Neuronal stem cell (in vitro differentiated cells): ENCODE data around the gene POMGNT1.

ENCODE experiments used
- DNase-seq: peaks from one replicate; pipeline ENCODE4 v3.0.0-alpha.2; 2013; ENCODE audit warnings: low spot score
- H2AFZ ChIP-seq: one replicate; pipeline ENCODE4 v1.6.1; 2013; ENCODE audit warnings: mild to moderate bottlenecking, low read length, inconsistent platforms
- H2AK5ac ChIP-seq: 2 replicates; pipeline ENCODE4 v1.6.1; 2013; ENCODE audit warnings: low read depth, mild to moderate bottlenecking, inconsistent platforms, low read length, moderate library complexity, mixed read lengths
- H2BK120ac ChIP-seq: 2 replicates; pipeline ENCODE4 v1.6.1; 2013; ENCODE audit warnings: low read depth, mild to moderate bottlenecking, inconsistent platforms, low read length, moderate library complexity, mixed read lengths
- H2BK12ac ChIP-seq: one replicate; pipeline ENCODE4 v1.6.1; 2013; ENCODE audit warnings: low read length, inconsistent platforms
- H2BK15ac ChIP-seq: 2 replicates; pipeline ENCODE4 v1.6.1; 2013; ENCODE audit warnings: mild to moderate bottlenecking, low read length, inconsistent platforms, mixed read lengths
- H2BK5ac ChIP-seq: one replicate; pipeline ENCODE4 v1.6.1; 2013; ENCODE audit warnings: inconsistent platforms, mild to moderate bottlenecking, low read length, moderate library complexity
- H3K14ac ChIP-seq: one replicate; pipeline ENCODE4 v1.6.1; 2013; ENCODE audit warnings: low read length, inconsistent platforms
- H3K18ac ChIP-seq: 2 replicates; pipeline ENCODE4 v1.6.1; 2013; ENCODE audit warnings: low read length, inconsistent platforms
- H3K23ac ChIP-seq: 2 replicates; pipeline ENCODE4 v1.6.1; 2013; ENCODE audit warnings: low read depth, mild to moderate bottlenecking, mixed read lengths, low read length, inconsistent platforms; ENCODE audit not compliant: poor library complexity
- H3K27ac ChIP-seq: replicated peaks from 3 replicates; pipeline ENCODE4 v1.5.1; 2013; ENCODE audit warnings: low read length, inconsistent platforms
- H3K27me3 ChIP-seq, 3 experiments: 2 replicates each; pipeline ENCODE4 v1.6.1; 2013; ENCODE audit warnings: low read length in 3 of 3, mild to moderate bottlenecking in 2 of 3, inconsistent platforms in 1 of 3, low read depth in 1 of 3, mixed read lengths in 1 of 3, moderate library complexity in 1 of 3; ENCODE audit not compliant: control insufficient read depth in 3 of 3, insufficient read depth in 3 of 3
- H3K36me3 ChIP-seq, 2 donors: replicated peaks in 1 of 2; 2 replicates each; pipeline ENCODE4 v1.6.1; 2013; ENCODE audit warnings: low read length in 2 of 2; ENCODE audit not compliant: control insufficient read depth in 2 of 2, insufficient read depth in 2 of 2
- H3K4ac ChIP-seq: 2 replicates; pipeline ENCODE4 v1.6.1; 2013; ENCODE audit warnings: inconsistent platforms, mild to moderate bottlenecking, low read length, moderate library complexity
- H3K4me1 ChIP-seq, 2 donors: 1 replicate in 1 of 2; 2 replicates in 1 of 2; pipeline ENCODE4 v1.6.1; 2013; ENCODE audit warnings: low read length in 2 of 2, low read depth in 1 of 2; ENCODE audit not compliant: control insufficient read depth in 2 of 2, insufficient read depth in 1 of 2
- H3K4me2 ChIP-seq: one replicate; pipeline ENCODE4 v1.6.1; 2013; ENCODE audit warnings: mild to moderate bottlenecking, low read length, inconsistent platforms; ENCODE audit not compliant: insufficient read depth, poor library complexity, severe bottlenecking
- H3K4me3 ChIP-seq, 2 donors: 2 replicates each; pipeline ENCODE4 v1.5.1; 2013; ENCODE audit warnings: low read length in 2 of 2, mild to moderate bottlenecking in 2 of 2, inconsistent platforms in 1 of 2, moderate library complexity in 1 of 2
- H3K79me1 ChIP-seq: one replicate; pipeline ENCODE4 v1.6.1; 2013; ENCODE audit warnings: low read depth, mild to moderate bottlenecking, inconsistent platforms, low read length, moderate library complexity
- H3K9ac ChIP-seq: one replicate; pipeline ENCODE4 v1.6.1; 2013; ENCODE audit warnings: mild to moderate bottlenecking, low read depth, low read length, inconsistent platforms; ENCODE audit not compliant: poor library complexity
- H3K9me3 ChIP-seq, 2 donors: replicated peaks in 1 of 2; 2 replicates each; pipeline versions ENCODE3 to v1.6.1; 2013; ENCODE audit warnings: low read length in 2 of 2, mild to moderate bottlenecking in 2 of 2, inconsistent platforms in 1 of 2, low read depth in 1 of 2, mixed read lengths in 1 of 2, moderate library complexity in 1 of 2; ENCODE audit not compliant: control insufficient read depth in 2 of 2, insufficient read depth in 1 of 2
- H4K8ac ChIP-seq: one replicate; pipeline ENCODE4 v1.6.1; 2013; ENCODE audit warnings: low read depth, mild to moderate bottlenecking, inconsistent platforms, low read length, moderate library complexity
- H4K91ac ChIP-seq: one replicate; pipeline ENCODE4 v1.6.1; 2013; ENCODE audit warnings: low read length, low read depth, mild to moderate bottlenecking, inconsistent platforms; ENCODE audit not compliant: poor library complexity
- WGBS, 2 donors: extraction: QIAGEN DNeasy Blood & Tissue Kit; methylation state at CpG; one replicate each; pipeline ENCODE4 v1.1.7; 2013; ENCODE audit warnings: missing lambda C conversion rate in 2 of 2, mixed read lengths in 1 of 2; ENCODE audit not compliant: insufficient read length in 2 of 2, insufficient replicate concordance in 1 of 2; ENCODE audit errors: extremely low coverage in 2 of 2; 5-methylcytosine and 5-hydroxymethylcytosine counted together

The POMGNT1 gene

DNA sequence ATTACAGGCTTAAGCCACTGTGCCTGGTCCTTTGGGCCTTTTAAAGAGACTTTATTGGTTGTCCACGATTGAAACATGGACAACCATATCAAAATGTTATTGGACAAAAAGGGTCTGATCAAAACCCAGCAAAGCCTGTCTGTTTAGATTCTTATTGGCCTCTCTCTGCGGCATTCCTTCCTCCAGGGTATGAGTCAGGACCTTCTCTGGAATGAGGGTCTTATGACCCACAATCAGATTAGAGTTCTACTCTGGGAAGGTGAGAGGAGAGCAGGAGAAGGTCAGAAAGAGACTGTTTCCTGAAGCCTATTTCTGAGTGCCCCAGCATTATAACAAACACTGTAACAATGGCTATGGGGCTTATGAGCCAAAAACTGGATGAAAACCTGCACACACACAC, 12.8 kb upstream of the POMGNT1 start:
- no peaks in the 10 kb centered on the region for H3K9me3 ChIP-seq
- no peak overlapping the region for H2BK15ac ChIP-seq
- no peak overlapping the region for H3K14ac ChIP-seq
- no peak overlapping the region for H2AFZ ChIP-seq
- H3K4me1 ChIP-seq, result peaks cover under 1% of the 10 kb centered on the region in 2 donors
- H3K4me2 ChIP-seq, result no peak overlapping the region
- H2BK5ac ChIP-seq, result no peak overlapping the region
- no peak overlapping the region for H3K18ac ChIP-seq
- no peak overlapping the region for H3K23ac ChIP-seq
- no peak overlapping the region for H4K8ac ChIP-seq
- WGBS, 2 donors, result no CpG with 5 or more reads among the region's 2 CpGs
- no peak overlapping the region for H3K9ac ChIP-seq
- H2AK5ac ChIP-seq, result no peak overlapping the region
- H3K4ac ChIP-seq, result no peak overlapping the region
- H3K36me3 ChIP-seq, result no peaks in the 10 kb centered on the region
- no peak overlapping the region for H4K91ac ChIP-seq
- peaks cover 2% of the 10 kb centered on the region for H3K79me1 ChIP-seq
- H2BK12ac ChIP-seq, result no peak overlapping the region
- H3K27ac ChIP-seq, result no peak overlapping the region
- no peak overlapping the region for H3K4me3 ChIP-seq
- DNase-seq, result no peak
- no peaks in the 10 kb centered on the region for H3K27me3 ChIP-seq
- no peak overlapping the region for H2BK120ac ChIP-seq

- Histone ChIP-seq H2BK12ac (no peak overlapping the region), H2AFZ (no peak overlapping the region), H2BK5ac (no peak overlapping the region), H3K23ac (no peak overlapping the region), H3K14ac (no peak overlapping the region), H2BK15ac (no peak overlapping the region), H3K9me3 (no peaks in the 10 kb centered on the region), H2AK5ac (no peak overlapping the region), H3K27ac (no peak overlapping the region), H3K27me3 (no peaks in the 10 kb centered on the region), H3K4me2 (no peak overlapping the region), H3K36me3 (no peaks in the 10 kb centered on the region), H3K4me3 (no peak overlapping the region), H3K18ac (no peak overlapping the region), H3K79me1 (peaks cover 2% of the 10 kb centered on the region), H4K8ac (no peak overlapping the region), H3K9ac (no peak overlapping the region), H3K4me1 (peaks cover 3 to 6% of the 10 kb centered on the region in 2 donors), H3K4ac (no peak overlapping the region), H4K91ac (no peak overlapping the region), H2BK120ac (no peak overlapping the region)
- WGBS, 2 donors, result no CpG with 5 or more reads among the region's 3 CpGs
- DNase-seq, result no peak
These were observed 12.3 kb upstream of the POMGNT1 start for GRCh38 chr1:46210561-46210960.

GRCh38 chr1:46206399-46206798, 8.2 kb upstream of the POMGNT1 start:
- H2BK12ac ChIP-seq, result no peak overlapping the region
- no peaks in the 10 kb centered on the region for H3K9me3 ChIP-seq
- no peak overlapping the region for H3K4ac ChIP-seq
- H3K27ac ChIP-seq, result no peak overlapping the region
- H3K36me3 ChIP-seq, result no peaks in the 10 kb centered on the region
- no peak overlapping the region for H4K8ac ChIP-seq
- H3K18ac ChIP-seq, result no peak overlapping the region
- H3K79me1 ChIP-seq, result peaks cover 2% of the 10 kb centered on the region
- H2AK5ac ChIP-seq, result no peak overlapping the region
- no peak overlapping the region for H2BK15ac ChIP-seq
- no peak overlapping the region for H2BK120ac ChIP-seq
- H3K14ac ChIP-seq, result no peak overlapping the region
- no peak overlapping the region for H3K23ac ChIP-seq
- no peak overlapping the region for H2BK5ac ChIP-seq
- no CpG with 5 or more reads among the region's 2 CpGs for WGBS, 2 donors
- no peak overlapping the region for H4K91ac ChIP-seq
- H3K9ac ChIP-seq, result no peak overlapping the region
- H3K4me1 ChIP-seq, result peaks cover 5 to 21% of the 10 kb centered on the region in 2 donors
- no peaks in the 10 kb centered on the region for H3K27me3 ChIP-seq
- no peak overlapping the region for H3K4me3 ChIP-seq
- no peak overlapping the region for H3K4me2 ChIP-seq
- H2AFZ ChIP-seq, result no peak overlapping the region
- DNase-seq, result no peak

DNA sequence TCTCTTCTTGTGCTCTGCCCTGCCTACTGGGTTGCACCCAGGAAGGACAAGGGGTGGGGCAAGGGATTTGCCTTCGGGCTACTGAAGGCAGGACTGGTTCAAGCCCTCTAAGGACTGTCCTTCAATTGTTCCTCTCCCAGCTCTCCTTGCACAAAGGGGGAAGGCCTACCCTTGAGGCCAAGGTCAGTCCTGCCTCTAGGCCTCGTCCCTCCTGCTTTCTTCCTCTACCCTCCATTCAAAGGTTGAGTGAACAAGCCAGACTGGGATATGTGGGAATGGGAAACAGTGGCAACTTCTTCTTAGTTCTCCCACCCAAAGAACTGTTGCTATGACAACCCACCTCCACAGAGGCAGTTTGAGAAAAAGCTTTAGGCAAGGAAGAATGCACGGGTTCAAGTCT, 7.6 kb upstream of the POMGNT1 start:
- Histone ChIP-seq H3K36me3 (no peaks in the 10 kb centered on the region), H2BK15ac (no peak overlapping the region), H3K4me1 (peaks cover 5 to 21% of the 10 kb centered on the region in 2 donors), H2AFZ (no peak overlapping the region), H2BK5ac (no peak overlapping the region), H3K18ac (no peak overlapping the region), H3K27ac (no peak overlapping the region), H2AK5ac (no peak overlapping the region), H3K4me3 (no peak overlapping the region), H3K14ac (no peak overlapping the region), H3K27me3 (no peaks in the 10 kb centered on the region), H3K79me1 (peaks cover 2% of the 10 kb centered on the region), H3K9ac (no peak overlapping the region), H3K9me3 (no peaks in the 10 kb centered on the region), H2BK120ac (no peak overlapping the region), H4K8ac (no peak overlapping the region), H4K91ac (no peak overlapping the region), H3K23ac (no peak overlapping the region), H2BK12ac (no peak overlapping the region), H3K4me2 (no peak overlapping the region), H3K4ac (no peak overlapping the region)
- DNase-seq, result no peak
- WGBS, 2 donors, result no CpG with 5 or more reads among the region's 3 CpGs
